HEK293 (cell line): ENCODE measurements around the gene DRD4.

Experiments
- CTCF ChIA-PET: fragments of 350-600 bp; formaldehyde crosslinking; extraction: SDS; loops from one replicate; lab custom pipeline; 2021; ENCODE audit warnings: antibody characterized with exemption; lab: Yijun Ruan, JAX
- POLR2A ChIA-PET: fragments of 300-600 bp; formaldehyde crosslinking; extraction: SDS; loops from one replicate; lab custom pipeline; 2020; ENCODE audit warnings: antibody characterized with exemption, inconsistent platforms; lab: Yijun Ruan, JAX
- H3K27ac ChIP-seq: fragments of 200-500 bp; sonication (Bioruptor generic); 2 replicates; pipeline ENCODE4 v1.5.1; 2014; ENCODE audit warnings: low read depth, low read length, control low read depth, inconsistent platforms; ENCODE audit errors: extremely low read depth
- H3K36me3 ChIP-seq, 2 experiments: fragments of 200-500 bp in 1 of 2; sonication (Bioruptor generic) in 1 of 2; 1 replicate in 1 of 2; 2 replicates in 1 of 2; pipeline ENCODE4 v1.5.1; 2014 to 2017; ENCODE audit warnings: inconsistent platforms in 2 of 2, low read length in 2 of 2; ENCODE audit not compliant: control insufficient read depth in 2 of 2, insufficient read depth in 1 of 2
- H3K4me1 ChIP-seq: fragments of 200-500 bp; sonication (Bioruptor generic); 2 replicates; pipeline ENCODE4 v1.5.1; 2014; ENCODE audit warnings: mild to moderate bottlenecking, low read length, inconsistent platforms; ENCODE audit not compliant: control insufficient read depth, insufficient read depth
- H3K4me3 ChIP-seq: 2 replicates; pipeline ENCODE4 v1.5.1; 2011; ENCODE audit warnings: low read depth, mild to moderate bottlenecking, control low read depth, low read length, moderate library complexity
- H3K9me3 ChIP-seq: fragments of 200-500 bp; sonication (Bioruptor generic); 2 replicates; pipeline ENCODE4 v1.5.1; 2014; ENCODE audit warnings: low read depth, low read length, inconsistent platforms; ENCODE audit not compliant: control insufficient read depth, insufficient read depth
- ATF2 ChIP-seq: fragments of 450-650 bp; formaldehyde crosslinking; IDR thresholded peaks from 2 replicates; pipeline ENCODE4 v1.5.1; 2016; ENCODE audit warnings: missing biosample characterization, missing genetic modification characterization, low read depth
- BCL11B ChIP-seq: fragments of 450-650 bp; formaldehyde crosslinking; IDR thresholded peaks from 2 replicates; pipeline ENCODE4 v1.5.1; 2016; ENCODE audit warnings: low read depth, missing biosample characterization, missing genetic modification characterization
- GLI2 ChIP-seq: fragments of 450-650 bp; formaldehyde crosslinking; IDR thresholded peaks from 2 replicates; pipeline ENCODE4; 2017; ENCODE audit warnings: missing biosample characterization, missing genetic modification characterization, low read depth, borderline replicate concordance
- HOXD13 ChIP-seq: sonication (generic); formaldehyde crosslinking; IDR thresholded peaks from 2 replicates; pipeline ENCODE4 v1.8.0; 2022; ENCODE audit warnings: missing genetic modification reagents, borderline replicate concordance
- KLF16 ChIP-seq: fragments of 450-650 bp; formaldehyde crosslinking; IDR thresholded peaks from 2 replicates; pipeline ENCODE4 v1.5.1; 2017; ENCODE audit warnings: missing biosample characterization, missing genetic modification characterization
- MYNN ChIP-seq: fragments of 450-650 bp; formaldehyde crosslinking; IDR thresholded peaks from 2 replicates; pipeline ENCODE4 v1.5.1; 2016; ENCODE audit warnings: missing biosample characterization, missing genetic modification characterization, borderline replicate concordance
- MZF1 ChIP-seq: fragments of 450-650 bp; formaldehyde crosslinking; IDR thresholded peaks from 2 replicates; pipeline ENCODE4 v1.5.1; 2017; ENCODE audit warnings: missing biosample characterization, missing genetic modification characterization, borderline replicate concordance
- ZBTB20 ChIP-seq: fragments of 450-650 bp; formaldehyde crosslinking; IDR thresholded peaks from 2 replicates; pipeline ENCODE4 v1.5.1; 2016; ENCODE audit warnings: missing biosample characterization, missing genetic modification characterization
- ZBTB48 ChIP-seq: fragments of 450-650 bp; formaldehyde crosslinking; IDR thresholded peaks from 2 replicates; pipeline ENCODE4 v1.5.1; 2016; ENCODE audit warnings: missing biosample characterization, missing genetic modification characterization
- ZBTB7A ChIP-seq: fragments of 450-650 bp; formaldehyde crosslinking; IDR thresholded peaks from 2 replicates; pipeline ENCODE4 v1.5.1; 2016; ENCODE audit warnings: low read depth, missing biosample characterization, missing genetic modification characterization
- ZNF132 ChIP-seq: fragments of 450-650 bp; formaldehyde crosslinking; IDR thresholded peaks from 2 replicates; pipeline ENCODE4 v1.5.1; 2017; ENCODE audit warnings: missing biosample characterization, missing genetic modification characterization, borderline replicate concordance
- ZNF16 ChIP-seq: fragments of 450-650 bp; formaldehyde crosslinking; IDR thresholded peaks from 2 replicates; pipeline ENCODE4 v1.5.1; 2016; ENCODE audit warnings: low read depth, missing biosample characterization, missing genetic modification characterization
- ZNF223 ChIP-seq: fragments of 450-650 bp; formaldehyde crosslinking; IDR thresholded peaks from 2 replicates; pipeline ENCODE4 v1.5.1; 2016; ENCODE audit warnings: missing biosample characterization, missing genetic modification characterization
- ZNF248 ChIP-seq: fragments of 450-650 bp; formaldehyde crosslinking; IDR thresholded peaks from 2 replicates; pipeline ENCODE4 v1.5.1; 2017; ENCODE audit warnings: missing biosample characterization, missing genetic modification characterization
- ZNF26 ChIP-seq: fragments of 450-650 bp; formaldehyde crosslinking; IDR thresholded peaks from 2 replicates; pipeline ENCODE4 v1.5.1; 2016; ENCODE audit warnings: missing biosample characterization, missing genetic modification characterization
- ZNF350 ChIP-seq: fragments of 450-650 bp; formaldehyde crosslinking; IDR thresholded peaks from 2 replicates; pipeline ENCODE4 v1.5.0; 2017; ENCODE audit warnings: missing biosample characterization, mild to moderate bottlenecking, missing genetic modification characterization
- ZNF394 ChIP-seq: fragments of 450-650 bp; formaldehyde crosslinking; IDR thresholded peaks from 2 replicates; pipeline ENCODE4 v1.5.1; 2016; ENCODE audit warnings: missing biosample characterization, missing genetic modification characterization, mild to moderate bottlenecking, moderate library complexity, borderline replicate concordance
- ZNF433 ChIP-seq: fragments of 450-650 bp; formaldehyde crosslinking; IDR thresholded peaks from 2 replicates; pipeline ENCODE4 v1.5.1; 2016; ENCODE audit warnings: missing biosample characterization, missing genetic modification characterization, low read depth
- ZNF473 ChIP-seq: fragments of 450-650 bp; formaldehyde crosslinking; IDR thresholded peaks from 2 replicates; pipeline ENCODE4 v1.5.1; 2017; ENCODE audit warnings: missing biosample characterization, missing genetic modification characterization
- ZNF529 ChIP-seq: fragments of 450-650 bp; formaldehyde crosslinking; IDR thresholded peaks from 2 replicates; pipeline ENCODE4 v1.5.1; 2017; ENCODE audit warnings: missing genetic modification characterization, missing biosample characterization; ENCODE audit not compliant: insufficient replicate concordance
- ZNF654 ChIP-seq: fragments of 450-650 bp; formaldehyde crosslinking; IDR thresholded peaks from 2 replicates; pipeline ENCODE4 v1.5.1; 2016; ENCODE audit warnings: low read depth, missing biosample characterization, missing genetic modification characterization
- ZNF701 ChIP-seq: fragments of 450-650 bp; formaldehyde crosslinking; IDR thresholded peaks from 2 replicates; pipeline ENCODE4 v1.5.1; 2016; ENCODE audit warnings: missing biosample characterization, missing genetic modification characterization
- ZNF76 ChIP-seq: fragments of 450-650 bp; formaldehyde crosslinking; IDR thresholded peaks from 2 replicates; pipeline ENCODE4; 2016; ENCODE audit warnings: low read depth, missing biosample characterization, missing genetic modification characterization, borderline replicate concordance
- ZNF791 ChIP-seq: fragments of 450-650 bp; formaldehyde crosslinking; IDR thresholded peaks from 2 replicates; pipeline ENCODE4 v1.5.1; 2016; ENCODE audit warnings: missing biosample characterization, missing genetic modification characterization
- ZSCAN18 ChIP-seq: fragments of 450-650 bp; formaldehyde crosslinking; IDR thresholded peaks from 2 replicates; pipeline ENCODE4 v1.5.1; 2016; ENCODE audit warnings: missing biosample characterization, missing genetic modification characterization

DRD4 gene

GRCh38 chr11:665704-666281, 28.7 kb downstream of the DRD4 start:
- H3K27ac ChIP-seq = no peak overlapping the region
- POLR2A ChIA-PET = no interaction called here
- CTCF ChIA-PET = no interaction called here

GRCh38 chr11:673866-674265, 36.8 kb downstream of the DRD4 start:
- TF ChIP-seq BCL11B (tag by site-specific recombination) = no peak
- no peak for TF ChIP-seq ZNF248 (tag by site-specific recombination)
- no peak for TF ChIP-seq HOXD13 (CRISPR knock-in tag)
- TF ChIP-seq ZNF223 (tag by site-specific recombination) = no peak
- TF ChIP-seq ZNF791 (tag by site-specific recombination) = no peak
- no peak for TF ChIP-seq ZNF394
- no peak for TF ChIP-seq ZSCAN18
- TF ChIP-seq KLF16 (tag by site-specific recombination) = no peak
- TF ChIP-seq, all 188 proteins: peak for 0
- H3K4me1 ChIP-seq = no peaks in the 10 kb centered on the region
- H3K9me3 ChIP-seq = no peaks in the 10 kb centered on the region
- POLR2A ChIA-PET = no interaction called here
- peaks cover 14 to 77% of the 10 kb centered on the region in 2 experiments; a peak in 2 of 3 replicates for H3K36me3 ChIP-seq
- no peak overlapping the region for H3K4me3 ChIP-seq
- H3K27ac ChIP-seq = no peak overlapping the region
- CTCF ChIA-PET = interaction anchor here (0.5 to 1.5 kb wide), 4 partner anchors 33 to 155 kb away, joined by 3 to 4 read pairs (median 3); no protein-coding TSS in a partner anchor

More at GRCh38 chr11:665704-666281, 28.7 kb downstream of the DRD4 start:
- H3K4me3 ChIP-seq = no peak overlapping the region
- peaks cover 4 to 82% of the 10 kb centered on the region in 2 experiments; a peak in 2 of 3 replicates for H3K36me3 ChIP-seq
- no peaks in the 10 kb centered on the region for H3K9me3 ChIP-seq
- no peaks in the 10 kb centered on the region for H3K4me1 ChIP-seq
- TF ChIP-seq ZBTB7A (tag by site-specific recombination) (no peak), ZNF433 (no peak), ZNF76 (tag by site-specific recombination) (no peak), MYNN (tag by site-specific recombination) (no peak), ZNF16 (no peak), ZNF701 (tag by site-specific recombination) (no peak), ZBTB20 (no peak), GLI2 (tag by site-specific recombination) (no peak), ATF2 (tag by site-specific recombination) (no peak)

- ChIA-PET CTCF (interaction anchor here (0.5 to 1.4 kb wide), 3 partner anchors 10 to 49 kb away, joined by 3 to 4 read pairs (median 3); no protein-coding TSS in a partner anchor), POLR2A (no interaction called here)
- H3K36me3 ChIP-seq = peaks cover 14 to 79% of the 10 kb centered on the region in 2 experiments; a peak in 2 of 3 replicates
- TF ChIP-seq ZNF350 (tag by site-specific recombination) = no peak
- no peak for TF ChIP-seq ZNF26 (tag by site-specific recombination)
- TF ChIP-seq ZNF529 (tag by site-specific recombination) = no peak
- TF ChIP-seq ZNF473 (tag by site-specific recombination) = no peak
- no peak for TF ChIP-seq ZNF132 (tag by site-specific recombination)
- no peak for TF ChIP-seq ZSCAN18
- TF ChIP-seq ZNF654 (tag by site-specific recombination) = no peak
- no peak for TF ChIP-seq ZBTB48
- TF ChIP-seq MZF1 = no peak
- H3K27ac ChIP-seq = no peak overlapping the region
- no peaks in the 10 kb centered on the region for H3K4me1 ChIP-seq
- no peak overlapping the region for H3K4me3 ChIP-seq
- H3K9me3 ChIP-seq = no peaks in the 10 kb centered on the region
These were observed 37.3 kb downstream of the DRD4 start for GRCh38 chr11:674406-674805.
